GM13976 (cell line): ENCODE data around the gene DCDC2.
"Not testable (repeated sequence)": the region's sequence is repeated elsewhere in the genome, so short reads cannot be mapped to it uniquely, and the experiment has no call there.

Source experiments
- DNase-seq: peaks from one replicate; pipeline ENCODE4 v3.0.0; 2012; ENCODE audit warnings: low spot score
- CTCF ChIP-seq: IDR thresholded peaks from 2 replicates; pipeline ENCODE4 v1.5.1; 2012; ENCODE audit warnings: borderline replicate concordance, mild to moderate bottlenecking; ENCODE audit not compliant: insufficient read depth; ENCODE audit errors: extremely low read depth, missing control alignments, control extremely low read depth
- in situ Hi-C: fragments of 300-500 bp; cut with MboI; formaldehyde crosslinking; loops from one replicate; pipeline ENCODE4 v1.12.0; 2022; ENCODE audit warnings: low sequenced_read_pairs, mixed read lengths, inconsistent platforms; ENCODE audit not compliant: unreplicated experiment

Gene DCDC2

GRCh38 chr6:24387818-24388217, 30.0 kb upstream of the DCDC2 start:
- in situ Hi-C loops: no loop called here
- no peak for DNase-seq
- TF ChIP-seq CTCF: no peak

- no peak for TF ChIP-seq CTCF
- DNase-seq: no peak
- in situ Hi-C loops: no loop called here
These were observed 27.8 kb upstream of the DCDC2 start for GRCh38 chr6:24385536-24386269.

DNA sequence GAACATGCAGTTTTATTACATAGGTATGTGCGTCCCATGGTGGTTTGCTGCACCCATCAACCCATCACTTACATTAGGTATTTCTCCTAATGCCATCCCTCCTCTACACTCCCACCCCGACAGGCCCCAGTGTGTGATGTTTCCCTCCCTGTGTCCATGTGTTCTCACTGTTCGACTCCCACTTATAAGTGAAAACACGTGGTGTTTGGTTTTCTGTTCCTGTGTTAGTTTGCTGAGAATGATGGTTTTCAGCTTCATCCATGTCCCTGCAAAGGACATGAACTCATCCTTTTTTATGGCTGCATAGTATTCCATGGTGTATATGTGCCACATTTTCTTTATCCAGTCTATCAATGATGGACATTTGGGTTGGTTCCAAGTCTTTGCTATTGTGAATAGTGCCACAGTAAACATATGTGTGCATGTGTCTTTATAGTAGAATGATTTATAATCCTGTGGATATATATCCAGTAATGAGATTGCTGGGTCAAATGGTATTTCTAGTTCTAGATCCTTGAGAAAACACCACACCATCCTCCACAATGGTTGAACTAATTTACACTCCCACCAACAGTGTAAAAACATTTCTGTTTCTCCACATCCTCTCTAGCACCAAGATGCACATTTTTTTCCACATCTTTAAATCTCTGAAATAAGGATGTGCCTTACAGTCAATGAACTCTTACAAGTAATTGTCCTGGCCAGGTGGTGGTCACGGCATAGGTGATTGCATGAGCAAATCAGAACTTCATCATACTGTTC, 26.7 kb upstream of the DCDC2 start:
- in situ Hi-C loops, DNase-seq: not testable (repeated sequence)

GRCh38 chr6:24382891-24383494, 25.1 kb upstream of the DCDC2 start:
- in situ Hi-C loops, DNase-seq: not testable (repeated sequence)

GRCh38 chr6:24382220-24382540, 24.3 kb upstream of the DCDC2 start:
- no peak for TF ChIP-seq CTCF
- no peak for DNase-seq
- in situ Hi-C loops: no loop called here

DNA sequence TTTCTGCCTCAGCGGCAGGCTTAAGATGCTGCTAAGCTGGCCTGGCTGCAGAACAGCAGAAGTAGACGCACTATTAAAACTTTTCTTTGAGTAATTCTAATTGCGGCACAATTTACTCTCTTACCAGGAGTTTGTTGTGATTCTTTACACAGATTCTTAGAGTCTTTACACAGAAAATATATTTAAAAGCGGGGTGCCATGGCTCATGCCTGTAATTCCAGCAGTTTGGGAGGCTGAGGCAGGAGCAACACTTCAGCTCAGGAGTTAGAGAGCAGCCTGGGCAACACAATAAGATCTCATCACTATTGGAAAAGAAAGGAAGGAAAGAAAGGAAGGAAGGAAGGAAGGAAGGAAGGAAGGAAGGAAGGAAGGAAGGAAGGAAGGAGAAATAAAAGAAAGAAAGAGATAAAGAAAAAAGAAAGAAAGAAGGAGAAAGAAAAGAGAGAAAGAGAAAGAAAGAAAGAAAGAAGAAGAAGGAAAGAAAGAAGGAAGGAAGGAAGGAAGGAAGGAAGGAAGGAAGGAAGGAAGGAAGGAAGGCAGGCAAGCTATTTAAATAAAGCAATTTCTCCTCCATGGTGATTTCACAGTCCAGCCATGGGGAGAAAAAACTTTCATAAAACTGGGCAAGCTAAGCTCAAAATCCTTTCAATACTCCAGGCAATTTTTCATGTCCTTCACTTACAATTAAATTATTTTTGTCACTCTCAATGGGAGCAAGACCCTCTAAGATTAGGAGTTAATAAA, 23.8 kb upstream of the DCDC2 start:
- no peak for TF ChIP-seq CTCF
- in situ Hi-C loops: no loop called here
- no peak for DNase-seq

DNA sequence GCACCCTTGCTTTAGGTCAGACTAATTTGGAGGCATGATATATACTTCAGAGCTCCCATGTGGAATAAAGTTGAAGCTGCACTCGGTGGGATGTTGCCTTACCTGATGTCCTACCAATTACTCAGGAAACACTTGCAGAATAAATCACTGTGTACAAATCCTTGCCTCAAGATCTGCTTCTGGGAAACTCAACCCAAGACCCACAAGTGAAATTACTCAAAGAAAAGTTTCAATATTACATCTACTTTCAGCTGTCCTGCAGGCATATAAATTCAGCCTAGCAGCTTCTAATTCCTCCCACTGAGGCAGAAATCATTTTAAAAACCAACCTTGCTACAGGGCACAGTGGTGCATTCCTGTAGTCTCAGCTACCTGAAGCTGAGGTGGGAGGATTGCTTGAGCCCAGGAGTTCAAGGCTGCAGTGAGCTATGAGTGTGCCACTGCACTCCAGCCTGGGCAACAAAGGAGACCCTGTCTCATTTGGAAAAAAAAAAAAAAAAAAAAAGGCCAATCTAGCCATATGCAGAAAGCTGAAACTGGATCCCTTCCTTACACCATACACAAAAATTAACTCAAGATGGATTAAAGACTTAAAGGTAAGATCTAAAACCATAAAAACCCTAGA, 20.7 kb upstream of the DCDC2 start:
- TF ChIP-seq CTCF: no peak
- DNase-seq: no peak
- in situ Hi-C loops: no loop called here
